Uterus (tissue), 4 donors: ENCODE measurements around the gene GSTO2. TPM values are rescaled to one million over a fixed set of nuclear protein-coding genes. Genes with fewer than 3 reads are reported as not detected.

Experiments used
- DNase-seq, 2 donors: peaks; one replicate each; pipeline ENCODE4 v3.0.0-alpha.2; 2019 to 2020
- H3K27ac ChIP-seq, 2 donors: fragments of 200-600 bp; sonication (generic); 1 replicate in 1 of 2; 2 replicates in 1 of 2; pipeline ENCODE4 v1.5.1; 2016 to 2018
- H3K27me3 ChIP-seq, 2 donors: fragments of 200-600 bp; sonication (generic); one replicate each; pipeline ENCODE4 v1.5.1; 2018 to 2019; ENCODE audit warnings: control low read depth in 1 of 2
- H3K36me3 ChIP-seq, 2 donors: fragments of 200-600 bp; sonication (generic); one replicate each; pipeline ENCODE4 v1.5.1; 2019; ENCODE audit warnings: control low read depth in 1 of 2
- H3K4me1 ChIP-seq, 2 donors: fragments of 200-600 bp; sonication (generic); one replicate each; pipeline ENCODE4 v1.5.1; 2018 to 2019; ENCODE audit warnings: control low read depth in 1 of 2
- H3K4me3 ChIP-seq, 2 donors: fragments of 200-600 bp; sonication (generic); 1 replicate in 1 of 2; 2 replicates in 1 of 2; pipeline ENCODE4 v1.5.1; 2018 to 2019; ENCODE audit warnings: mild to moderate bottlenecking in 1 of 2
- H3K9me3 ChIP-seq, 2 donors: fragments of 200-600 bp; sonication (generic); one replicate each; pipeline ENCODE4 v1.5.1; 2019; ENCODE audit warnings: control low read depth in 1 of 2
- CTCF ChIP-seq, 4 experiments: fragments of 200-600 bp in 2 of 4; fragments of 450-650 bp in 2 of 4; sonication (generic) in 2 of 4; IDR thresholded peaks; one replicate each; pipeline ENCODE4 v1.5.1; 2016 to 2019; ENCODE audit warnings: antibody characterized with exemption in 4 of 4, mild to moderate bottlenecking in 2 of 4, moderate library complexity in 1 of 4
- POLR2A ChIP-seq, 2 donors: fragments of 450-650 bp; IDR thresholded peaks; one replicate each; pipeline ENCODE4 v1.6.1; 2016; ENCODE audit warnings: antibody characterized with exemption in 2 of 2, mild to moderate bottlenecking in 1 of 2, moderate library complexity in 1 of 2
- intact Hi-C: fragments of 100-400 bp; cut with DNase I; formaldehyde crosslinking; loops from one replicate; pipeline ENCODE4 v1.15.1; 2023; ENCODE audit warnings: low total_unique reads
- total RNA-seq, 4 donors: library from RNA; depleted of rRNA in 3 of 4; stranded (reverse); fragments of >200 nt in 3 of 4; gene quantifications; one replicate each; pipeline versions ENCODE4 v1.1.0 to v1.2.4, GENCODE V29; 2014 to 2023
- donor health status: DM: yes; HTN: yes; CAD: no.

Gene GSTO2
- total RNA-seq, 4 donors from 2014 or later = under 0.01 to 10.6 (median 5.6) TPM; not detected in 1

- H3K27ac ChIP-seq = no peak overlapping the region
- H3K9me3 ChIP-seq = no peaks in the 10 kb centered on the region
- peaks cover 0 to 2% of the 10 kb centered on the region in 2 donors for H3K4me1 ChIP-seq
- TF ChIP-seq POLR2A (IDR thresholded peaks at IDR 0.05) (no peak), CTCF (IDR thresholded peaks at IDR 0.05) (no peak)
- DNase-seq = no peak
- H3K36me3 ChIP-seq = no peaks in the 10 kb centered on the region
- no peak overlapping the region for H3K4me3 ChIP-seq
- intact Hi-C loops = loop anchor here (5.0 kb wide), 1 partner anchor 38 kb away; no protein-coding TSS in a partner anchor
- H3K27me3 ChIP-seq = no peaks in the 10 kb centered on the region
Measured at GRCh38 chr10:104345515-104345914, 76.5 kb downstream of the GSTO2 start.

- Histone ChIP-seq H3K4me3 (no peak overlapping the region), H3K9me3 (no peaks in the 10 kb centered on the region), H3K4me1 (no peaks in the 10 kb centered on the region), H3K36me3 (no peaks in the 10 kb centered on the region), H3K27me3 (no peaks in the 10 kb centered on the region), H3K27ac (no peak overlapping the region)
- intact Hi-C loops = loop anchor here (5.0 kb wide), 1 partner anchor 39 kb away; no protein-coding TSS in a partner anchor
- no peak for TF ChIP-seq POLR2A (IDR thresholded peaks at IDR 0.05)
- no peak for TF ChIP-seq CTCF (IDR thresholded peaks at IDR 0.05)
- no peak for DNase-seq
Measured at GRCh38 chr10:104345941-104346340, 77.0 kb downstream of the GSTO2 start.

GRCh38 chr10:104347295-104348045, 78.5 kb downstream of the GSTO2 start:
- DNase-seq = no peak
- TF ChIP-seq CTCF (IDR thresholded peaks at IDR 0.05) (no peak), POLR2A (IDR thresholded peaks at IDR 0.05) (no peak)
- intact Hi-C loops = loop anchor here (5.0 kb wide), 1 partner anchor 40 kb away; no protein-coding TSS in a partner anchor
- no peaks in the 10 kb centered on the region for H3K27me3 ChIP-seq
- H3K4me1 ChIP-seq = no peaks in the 10 kb centered on the region
- H3K9me3 ChIP-seq = no peaks in the 10 kb centered on the region
- H3K4me3 ChIP-seq = no peak overlapping the region
- H3K36me3 ChIP-seq = no peaks in the 10 kb centered on the region
- no peak overlapping the region for H3K27ac ChIP-seq

GRCh38 chr10:104348601-104349000, 79.6 kb downstream of the GSTO2 start:
- TF ChIP-seq CTCF (IDR thresholded peaks at IDR 0.05) (no peak), POLR2A (IDR thresholded peaks at IDR 0.05) (no peak)
- intact Hi-C loops = loop anchor here (5.0 kb wide), 1 partner anchor 41 kb away; no protein-coding TSS in a partner anchor
- H3K27me3 ChIP-seq = no peaks in the 10 kb centered on the region

GRCh38 chr10:104349623-104350126, 80.7 kb downstream of the GSTO2 start:
- H3K27me3 ChIP-seq = no peaks in the 10 kb centered on the region
- no peaks in the 10 kb centered on the region for H3K36me3 ChIP-seq
- H3K9me3 ChIP-seq = no peaks in the 10 kb centered on the region
- peak overlapping the region; percentile 65 to 76 for H3K27ac ChIP-seq
- TF ChIP-seq POLR2A (IDR thresholded peaks at IDR 0.05) (no peak), CTCF (IDR thresholded peaks at IDR 0.05) (no peak)
- no peak overlapping the region for H3K4me3 ChIP-seq
- DNase-seq = peak in 1 of 2 donors; percentile 57
- intact Hi-C loops = loop anchor here (5.0 kb wide), 1 partner anchor 42 kb away; no protein-coding TSS in a partner anchor
- H3K4me1 ChIP-seq = no peaks in the 10 kb centered on the region

More at GRCh38 chr10:104348601-104349000, 79.6 kb downstream of the GSTO2 start:
- Histone ChIP-seq H3K9me3 (no peaks in the 10 kb centered on the region), H3K4me3 (no peak overlapping the region), H3K36me3 (no peaks in the 10 kb centered on the region), H3K4me1 (no peaks in the 10 kb centered on the region), H3K27ac (no peak overlapping the region)
- no peak for DNase-seq
